Measurements from ENCODE around the gene FCN2. TPM values are rescaled to one million over a fixed set of nuclear protein-coding genes. Genes with fewer than 3 reads are reported as not detected.

The FCN2 gene
- total RNA-seq, 2 experiments from 2014 or later = not detected

DNA sequence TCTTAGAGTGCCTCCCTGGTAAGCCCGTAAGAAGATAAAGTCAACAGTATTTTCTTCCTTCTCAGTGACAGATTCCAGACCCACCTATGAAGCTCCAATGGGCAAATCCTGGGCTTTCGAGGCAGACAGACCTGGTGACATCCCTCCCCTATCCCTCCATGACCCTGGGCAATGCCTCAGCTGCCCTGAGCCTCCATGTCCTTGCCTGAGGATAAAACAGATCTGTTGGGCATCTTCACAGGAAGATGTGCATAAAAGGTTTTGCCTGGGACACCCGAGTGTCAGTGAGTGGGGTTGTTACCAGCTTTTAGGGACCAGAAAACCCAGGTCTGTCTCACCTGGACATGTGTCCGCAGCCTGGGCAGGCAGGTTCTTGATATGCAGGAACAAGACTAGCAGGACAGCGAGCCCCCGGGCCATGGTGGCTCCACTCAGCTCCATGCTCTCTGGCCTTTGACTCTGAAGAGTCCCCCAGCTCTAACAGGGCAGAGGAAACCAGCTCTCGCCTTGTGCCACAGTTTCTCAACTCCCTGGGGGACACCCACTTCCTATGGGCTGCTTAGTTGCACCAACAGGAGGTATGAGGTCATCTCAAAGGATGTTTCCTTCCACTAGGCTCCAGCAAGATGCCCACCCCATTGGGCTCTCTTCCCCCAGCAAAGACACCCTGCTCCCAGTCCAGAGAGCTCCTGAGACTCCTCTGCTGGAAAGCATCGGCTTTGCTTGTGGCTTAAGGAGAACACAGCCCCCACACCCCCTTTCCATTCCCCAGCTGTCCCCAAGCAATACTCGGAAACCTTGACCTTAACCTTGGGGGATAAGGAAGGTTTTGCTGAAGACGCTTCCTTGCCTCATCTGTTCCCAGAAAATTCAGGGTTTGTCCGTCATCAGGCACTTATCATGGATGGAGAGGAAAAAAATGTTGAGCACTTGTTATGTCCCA lies 37.1 kb downstream of the FCN2 start, which contains the start of gene FCN1:
FCN1 (minus strand) TSS at position 482 of the 943 bp plus-strand sequence; CDS start at position 441, 41 bp downstream.
- Histone ChIP-seq H3K36me3 (ENCODE audit: insufficient read depth, low read length) (no peaks in the 10 kb centered on the region), H3K27me3 (ENCODE audit: control insufficient read depth in 1 of 2, insufficient read depth in 2 of 2, low read length in 2 of 2) (no peaks in the 10 kb centered on the region), H3K27ac (ENCODE audit: low read depth in 1 of 2, low read length in 2 of 2) (no peak within 1 kb of the TSS), H3K9me3 (ENCODE audit: control insufficient read depth in 1 of 2, insufficient read depth in 1 of 2, low read length in 2 of 2) (peaks cover 6 to 18% of the 10 kb centered on the region in 2 experiments), H3K4me1 (ENCODE audit: insufficient read depth, low read length) (peaks cover 2% of the 10 kb centered on the region), H3K4me3 (ENCODE audit: low read length) (peak within 1 kb of the TSS; percentile 37)
- TF ChIP-seq, protein P1, sequence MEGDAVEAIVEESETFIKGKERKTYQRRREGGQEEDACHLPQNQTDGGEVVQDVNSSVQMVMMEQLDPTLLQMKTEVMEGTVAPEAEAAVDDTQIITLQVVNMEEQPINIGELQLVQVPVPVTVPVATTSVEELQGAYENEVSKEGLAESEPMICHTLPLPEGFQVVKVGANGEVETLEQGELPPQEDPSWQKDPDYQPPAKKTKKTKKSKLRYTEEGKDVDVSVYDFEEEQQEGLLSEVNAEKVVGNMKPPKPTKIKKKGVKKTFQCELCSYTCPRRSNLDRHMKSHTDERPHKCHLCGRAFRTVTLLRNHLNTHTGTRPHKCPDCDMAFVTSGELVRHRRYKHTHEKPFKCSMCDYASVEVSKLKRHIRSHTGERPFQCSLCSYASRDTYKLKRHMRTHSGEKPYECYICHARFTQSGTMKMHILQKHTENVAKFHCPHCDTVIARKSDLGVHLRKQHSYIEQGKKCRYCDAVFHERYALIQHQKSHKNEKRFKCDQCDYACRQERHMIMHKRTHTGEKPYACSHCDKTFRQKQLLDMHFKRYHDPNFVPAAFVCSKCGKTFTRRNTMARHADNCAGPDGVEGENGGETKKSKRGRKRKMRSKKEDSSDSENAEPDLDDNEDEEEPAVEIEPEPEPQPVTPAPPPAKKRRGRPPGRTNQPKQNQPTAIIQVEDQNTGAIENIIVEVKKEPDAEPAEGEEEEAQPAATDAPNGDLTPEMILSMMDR (IDR thresholded peaks at IDR 0.05) = no peak
- CTCF ChIA-PET = interaction anchor here (0.5 kb wide), 1 partner anchor 196 kb away, joined by 3 read pairs; no protein-coding TSS in a partner anchor
- Mint-ChIP-seq H3K9me3 (peaks cover 3% of the 10 kb centered on the region), H3K27ac (no peak within 1 kb of the TSS), H3K4me1 (ENCODE audit: low read depth) (no peaks in the 10 kb centered on the region), H3K4me3 (no peak within 1 kb of the TSS), H3K36me3 (ENCODE audit: low read depth) (no peaks in the 10 kb centered on the region), H3K27me3 (peaks cover 10% of the 10 kb centered on the region)
- ATAC-seq (ENCODE audit: poor library complexity) (no peak), DNase-seq (peak in 2 of 14 experiments; percentile 15 to 22)
- POLR2A ChIA-PET = no interaction called here
- intact Hi-C loops (cut with DNase I, micrococcal nuclease) = no loop called here

DNA sequence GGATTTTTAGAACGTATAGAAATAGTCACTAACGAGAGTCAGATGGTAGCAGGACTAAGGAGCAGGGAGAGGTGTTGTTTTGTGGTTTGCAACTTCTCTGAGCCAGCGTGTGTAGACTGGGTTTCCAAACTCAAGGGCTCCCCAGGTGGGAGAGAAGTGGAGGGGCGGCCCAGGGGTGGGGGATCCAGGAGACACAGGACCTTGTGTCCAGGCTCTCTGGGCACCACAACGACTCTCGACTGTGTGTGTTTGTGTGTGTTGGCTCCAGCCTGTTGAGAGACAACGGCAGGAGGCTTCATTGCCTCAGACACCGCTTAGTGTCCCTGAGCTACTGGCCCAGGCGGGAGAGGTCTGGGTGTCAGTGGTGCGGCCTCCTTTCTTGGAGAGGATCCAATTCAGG lies 38.0 kb downstream of the FCN2 start:
- Mint-ChIP-seq H3K36me3 (ENCODE audit: low read depth) (no peaks in the 10 kb centered on the region), H3K9me3 (peaks cover 3% of the 10 kb centered on the region), H3K4me3 (no peak overlapping the region), H3K4me1 (ENCODE audit: low read depth) (no peaks in the 10 kb centered on the region), H3K27ac (no peak overlapping the region), H3K27me3 (peaks cover 6% of the 10 kb centered on the region)
- H3K36me3 ChIP-seq (ENCODE audit: insufficient read depth, low read length) = no peaks in the 10 kb centered on the region
- no peak overlapping the region for H3K4me3 ChIP-seq (ENCODE audit: low read length)
- POLR2A ChIA-PET = no interaction called here
- ATAC-seq (ENCODE audit: poor library complexity) (no peak), DNase-seq (peak in 1 of 14 experiments; percentile 11)
- peaks cover 6 to 18% of the 10 kb centered on the region in 2 experiments for H3K9me3 ChIP-seq (ENCODE audit: control insufficient read depth in 1 of 2, insufficient read depth in 1 of 2, low read length in 2 of 2)
- TF ChIP-seq, protein P1 (IDR thresholded peaks at IDR 0.05) = no peak
- no peak overlapping the region for H3K27ac ChIP-seq (ENCODE audit: low read depth in 1 of 2, low read length in 2 of 2)
- peaks cover 2% of the 10 kb centered on the region for H3K4me1 ChIP-seq (ENCODE audit: insufficient read depth, low read length)
- intact Hi-C loops (cut with DNase I, micrococcal nuclease) = no loop called here
- CTCF ChIA-PET = no interaction called here
- no peaks in the 10 kb centered on the region for H3K27me3 ChIP-seq (ENCODE audit: control insufficient read depth in 1 of 2, insufficient read depth in 2 of 2, low read length in 2 of 2)

DNA sequence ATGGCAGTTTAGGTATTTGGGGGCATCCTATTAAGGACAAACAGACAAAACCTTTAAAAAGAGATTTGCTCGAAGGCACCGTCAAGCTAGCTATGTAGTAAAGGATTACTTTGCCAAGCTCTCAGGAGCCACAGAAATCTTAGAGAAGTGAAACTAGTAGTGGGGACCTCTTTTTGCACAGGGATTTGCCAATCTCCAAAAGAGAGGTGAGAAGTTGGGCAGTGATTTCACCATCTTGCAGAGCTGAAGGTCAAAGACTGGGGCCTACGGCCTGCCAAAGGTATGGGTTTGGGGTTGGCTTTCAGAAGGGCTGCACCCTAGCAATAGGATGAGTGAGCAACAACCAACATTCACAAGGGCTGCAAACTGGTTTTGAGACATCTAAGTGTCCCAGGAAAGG lies 38.7 kb downstream of the FCN2 start:
- CTCF ChIA-PET = no interaction called here
- TF ChIP-seq, protein P1 (IDR thresholded peaks at IDR 0.05) = no peak
- intact Hi-C loops (cut with DNase I, micrococcal nuclease) = no loop called here
- Mint-ChIP-seq H3K27ac (no peak overlapping the region), H3K4me1 (ENCODE audit: low read depth) (no peaks in the 10 kb centered on the region), H3K27me3 (peaks cover 6% of the 10 kb centered on the region), H3K4me3 (no peak overlapping the region), H3K36me3 (ENCODE audit: low read depth) (no peaks in the 10 kb centered on the region), H3K9me3 (peaks cover 3% of the 10 kb centered on the region)
- Histone ChIP-seq H3K9me3 (ENCODE audit: control insufficient read depth in 1 of 2, insufficient read depth in 1 of 2, low read length in 2 of 2) (peaks cover 6 to 15% of the 10 kb centered on the region in 2 experiments), H3K36me3 (ENCODE audit: insufficient read depth, low read length) (no peaks in the 10 kb centered on the region), H3K4me3 (ENCODE audit: low read length) (no peak overlapping the region), H3K27ac (ENCODE audit: low read depth in 1 of 2, low read length in 2 of 2) (no peak overlapping the region), H3K27me3 (ENCODE audit: control insufficient read depth in 1 of 2, insufficient read depth in 2 of 2, low read length in 2 of 2) (no peaks in the 10 kb centered on the region), H3K4me1 (ENCODE audit: insufficient read depth, low read length) (peaks cover 2% of the 10 kb centered on the region)
- POLR2A ChIA-PET = no interaction called here
- peak in 2 of 14 experiments; percentile 2 to 22 for DNase-seq
- ATAC-seq (ENCODE audit: poor library complexity) = no peak
